CD4-positive, CD25-positive, alpha-beta regulatory T cell (primary cell): ENCODE data around the gene KCP. TPM values are rescaled to one million over a fixed set of nuclear protein-coding genes. Genes with fewer than 3 reads are reported as not detected.
A peak's percentile ranks its signal among the peaks of the same experiment; 100 is the strongest.

Source experiments
- ATAC-seq, 2 donors: fragments of 150-1000 bp; cut with Tn5 transposase; one replicate each; pipeline ENCODE4 v1.10.0; 2021; ENCODE audit warnings: low read depth in 2 of 2, moderate number of reproducible peaks in 2 of 2, moderate library complexity in 1 of 2
- DNase-seq, 3 donors: peaks; one replicate each; pipeline versions ENCODE4 v3.0.0 to v3.0.0-alpha.2; 2012 to 2022; ENCODE audit warnings: mixed read lengths in 1 of 3
- H3K27ac ChIP-seq: one replicate; pipeline ENCODE4 v1.7.0; 2013; ENCODE audit warnings: mild to moderate bottlenecking, low read length; ENCODE audit not compliant: insufficient read depth, poor library complexity, severe bottlenecking
- H3K27me3 ChIP-seq: one replicate; pipeline ENCODE4 v1.7.0; 2013; ENCODE audit warnings: low read length; ENCODE audit not compliant: control insufficient read depth, insufficient read depth
- H3K36me3 ChIP-seq: one replicate; pipeline ENCODE4 v1.7.0; 2013; ENCODE audit warnings: mild to moderate bottlenecking, low read length, moderate library complexity; ENCODE audit not compliant: control insufficient read depth, insufficient read depth
- H3K4me1 ChIP-seq: 2 replicates; pipeline ENCODE4 v1.7.0; 2013; ENCODE audit warnings: mild to moderate bottlenecking, low read length; ENCODE audit not compliant: insufficient read depth, control insufficient read depth, poor library complexity, severe bottlenecking
- H3K4me3 ChIP-seq: one replicate; pipeline ENCODE4 v1.7.0; 2013; ENCODE audit warnings: low read depth, mild to moderate bottlenecking, low read length, moderate library complexity
- H3K9me3 ChIP-seq, 2 experiments: 1 replicate in 1 of 2; 2 replicates in 1 of 2; pipeline ENCODE4 v1.7.0; 2013; ENCODE audit warnings: low read length in 2 of 2, mild to moderate bottlenecking in 1 of 2, moderate library complexity in 1 of 2; ENCODE audit not compliant: control insufficient read depth in 2 of 2
- H3K27ac Mint-ChIP-seq, 3 donors: one replicate each; pipeline ENCODE4 v1.8.0; 2020 to 2022; ENCODE audit warnings: mild to moderate bottlenecking in 3 of 3, mixed read lengths in 3 of 3, moderate library complexity in 2 of 3
- H3K27me3 Mint-ChIP-seq: one replicate; pipeline ENCODE4 v1.8.0; 2022; ENCODE audit warnings: mild to moderate bottlenecking, mixed read lengths
- H3K36me3 Mint-ChIP-seq: one replicate; pipeline ENCODE4 v1.8.0; 2020; ENCODE audit warnings: mixed read lengths
- H3K4me1 Mint-ChIP-seq, 4 donors: one replicate each; pipeline ENCODE4 v1.8.0; 2020 to 2022; ENCODE audit warnings: mixed read lengths in 4 of 4, mild to moderate bottlenecking in 1 of 4
- H3K4me3 Mint-ChIP-seq, 4 donors: one replicate each; pipeline ENCODE4 v1.8.0; 2020 to 2022; ENCODE audit warnings: mild to moderate bottlenecking in 4 of 4, mixed read lengths in 4 of 4, moderate library complexity in 3 of 4
- H3K9me3 Mint-ChIP-seq, 7 donors: one replicate each; pipeline ENCODE4 v1.8.0; 2020 to 2022; ENCODE audit warnings: mixed read lengths in 7 of 7, mild to moderate bottlenecking in 3 of 7, moderate library complexity in 2 of 7
- polyA plus RNA-seq, 4 donors: library from polyadenylated mRNA; unstranded; fragments of 300-500 nt; fragmentation: Illumina TruSeq; gene quantifications; one replicate each; pipeline ENCODE4 v1.2.3, GENCODE V29; 2021
- total RNA-seq: library from RNA; stranded (reverse); gene quantifications from one replicate; pipeline ENCODE4 v1.2.3, GENCODE V29; 2022

KCP gene
- total and polyA plus RNA-seq, 5 donors from 2014 or later = 0.08 to 0.22 (median 0.08) TPM; not detected in 2

DNA sequence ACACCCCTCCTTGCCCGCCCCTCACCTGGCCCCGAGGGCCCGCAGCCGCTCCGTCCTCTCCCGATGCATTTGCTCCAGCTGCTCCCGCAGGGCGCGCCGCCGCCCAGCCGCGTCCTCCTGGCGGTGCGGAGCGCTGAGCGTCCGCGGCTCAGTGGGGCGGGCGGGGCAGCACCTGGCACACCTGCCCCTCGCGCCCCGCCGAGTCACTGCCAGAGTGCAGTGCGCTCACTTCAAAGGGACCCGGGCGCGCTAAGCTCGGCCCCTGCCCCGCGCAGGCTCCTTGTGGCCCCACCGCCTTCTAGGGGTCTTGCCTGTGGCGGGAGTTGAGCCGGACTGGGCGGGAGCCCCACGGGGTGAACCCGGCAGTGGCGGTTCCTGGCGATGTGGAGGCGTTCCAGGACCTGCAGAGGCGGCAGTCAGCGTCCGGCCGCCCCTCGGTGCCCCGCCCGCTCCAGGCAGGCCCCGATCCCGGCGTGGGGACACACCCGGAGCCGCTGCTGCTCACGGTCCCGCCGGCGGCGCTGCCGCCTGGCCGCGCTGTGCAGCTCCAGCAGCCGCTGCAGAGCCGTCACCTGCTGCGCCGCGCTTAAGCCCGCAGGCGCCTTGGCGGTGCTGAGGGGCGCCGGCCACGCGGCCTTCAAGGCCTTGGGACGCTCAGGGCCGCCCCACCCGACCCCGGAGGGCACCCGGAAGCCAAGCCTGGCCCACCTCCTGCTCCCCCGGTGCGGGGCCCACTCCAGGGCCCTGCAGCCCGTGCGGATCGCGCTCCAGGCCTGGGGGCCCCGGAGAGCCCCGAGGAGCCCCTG, 41.2 kb downstream of the KCP start:
- H3K36me3 ChIP-seq = peaks cover 11% of the 10 kb centered on the region
- no peak overlapping the region for H3K4me3 ChIP-seq
- ATAC-seq (peak; percentile 68 to 75), DNase-seq (peak; percentile 28 to 61 (median 36))
- Mint-ChIP-seq H3K4me3 (peak overlapping the region; percentile 37 to 89 (median 77)), H3K27me3 (peaks cover 20% of the 10 kb centered on the region), H3K9me3 (no peaks in the 10 kb centered on the region), H3K36me3 (peaks cover 19% of the 10 kb centered on the region), H3K4me1 (peaks cover 4 to 33% (median 16%) of the 10 kb centered on the region in 4 donors), H3K27ac (no peak overlapping the region)
- H3K27ac ChIP-seq = no peak overlapping the region
- no peaks in the 10 kb centered on the region for H3K9me3 ChIP-seq
- peaks cover 23% of the 10 kb centered on the region for H3K4me1 ChIP-seq
- H3K27me3 ChIP-seq = no peaks in the 10 kb centered on the region

DNA sequence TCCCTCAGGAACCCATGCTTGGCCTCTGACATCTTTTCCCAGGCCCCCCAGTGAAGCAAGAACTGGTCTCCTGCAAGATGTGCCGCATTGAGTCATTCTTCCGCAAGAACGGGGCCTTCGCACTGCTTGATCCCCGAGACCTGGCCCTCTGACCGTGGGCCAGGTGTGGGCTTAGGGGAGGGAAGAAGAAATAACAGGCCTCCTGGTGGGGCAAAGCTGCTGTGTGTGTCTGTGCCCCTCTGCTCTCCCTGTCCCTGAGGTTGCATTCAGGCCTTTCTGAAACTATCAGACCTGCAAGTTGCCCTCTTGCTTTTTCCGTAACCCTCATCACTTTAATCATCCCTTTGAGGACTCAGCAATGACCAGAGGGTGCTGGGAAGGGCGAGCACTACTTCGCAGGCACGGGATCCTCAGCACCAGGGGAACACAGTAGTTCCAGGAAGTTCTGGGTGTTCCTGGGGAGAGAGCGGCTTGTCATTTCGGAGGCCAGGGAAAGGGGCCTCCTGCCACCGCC, 41.8 kb downstream of the KCP start:
- no peak for DNase-seq
- Histone ChIP-seq H3K27ac (no peak overlapping the region), H3K4me1 (peaks cover 30% of the 10 kb centered on the region), H3K9me3 (no peaks in the 10 kb centered on the region), H3K27me3 (no peaks in the 10 kb centered on the region), H3K4me3 (no peak overlapping the region), H3K36me3 (peaks cover 11% of the 10 kb centered on the region)
- H3K4me3 Mint-ChIP-seq = peak overlapping the region; percentile 37 to 89 (median 77)
- peaks cover 4 to 37% (median 18%) of the 10 kb centered on the region in 4 donors for H3K4me1 Mint-ChIP-seq
- H3K36me3 Mint-ChIP-seq = peaks cover 19% of the 10 kb centered on the region
- ATAC-seq = no peak
- H3K27ac Mint-ChIP-seq = no peak overlapping the region
- no peaks in the 10 kb centered on the region for H3K9me3 Mint-ChIP-seq
- H3K27me3 Mint-ChIP-seq = peaks cover 21% of the 10 kb centered on the region

DNA sequence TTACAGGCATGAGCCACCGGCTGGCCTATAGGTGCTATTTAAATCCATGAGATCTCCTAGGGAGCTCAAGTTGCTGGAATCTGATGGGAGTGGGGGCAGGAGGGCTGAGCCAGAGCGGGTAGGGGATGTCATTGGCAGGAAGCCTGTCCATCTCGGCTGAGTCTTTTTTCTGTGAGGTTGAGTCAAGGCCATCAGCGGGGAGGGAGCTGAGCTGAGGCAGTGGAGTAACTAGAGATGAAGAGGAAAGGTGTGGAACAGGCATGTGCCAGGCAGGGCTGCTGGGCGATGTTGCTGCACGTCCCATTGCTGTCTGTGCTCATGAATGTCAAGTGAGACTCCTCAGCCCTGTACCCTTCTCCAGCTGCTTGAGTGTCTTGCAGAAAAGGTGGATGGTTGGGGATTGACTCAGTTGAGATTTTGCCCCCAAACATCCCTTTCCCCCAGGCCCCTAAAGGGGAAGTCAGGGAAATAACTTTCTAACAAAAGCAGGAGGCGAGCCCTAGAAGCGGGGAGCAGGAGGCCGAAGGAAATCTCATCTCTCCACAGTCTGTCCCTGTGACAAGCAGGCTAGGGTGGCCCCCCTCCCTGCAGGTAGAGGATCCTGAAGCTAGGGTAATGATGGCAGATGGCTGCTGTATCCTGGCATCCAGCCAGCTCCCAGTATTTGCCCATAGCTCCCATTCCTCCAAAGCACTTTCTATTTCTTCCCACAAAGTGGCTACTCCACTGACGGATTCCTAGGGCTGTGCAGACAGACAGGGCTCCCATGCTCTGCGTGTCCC, 42.5 kb downstream of the KCP start:
- ATAC-seq (no peak), DNase-seq (no peak)
- no peaks in the 10 kb centered on the region for H3K9me3 Mint-ChIP-seq
- peaks cover 11% of the 10 kb centered on the region for H3K36me3 ChIP-seq
- H3K4me1 ChIP-seq = peaks cover 36% of the 10 kb centered on the region
- H3K36me3 Mint-ChIP-seq = peaks cover 19% of the 10 kb centered on the region
- no peak overlapping the region for H3K27ac ChIP-seq
- no peaks in the 10 kb centered on the region for H3K27me3 ChIP-seq
- H3K27ac Mint-ChIP-seq = peak overlapping the region in 1 of 3 donors; percentile 51
- peaks cover 24% of the 10 kb centered on the region for H3K27me3 Mint-ChIP-seq
- peak overlapping the region; percentile 37 to 89 (median 78) for H3K4me3 Mint-ChIP-seq
- H3K9me3 ChIP-seq = no peaks in the 10 kb centered on the region
- H3K4me3 ChIP-seq = no peak overlapping the region
- peaks cover 4 to 39% (median 20%) of the 10 kb centered on the region in 4 donors for H3K4me1 Mint-ChIP-seq

DNA sequence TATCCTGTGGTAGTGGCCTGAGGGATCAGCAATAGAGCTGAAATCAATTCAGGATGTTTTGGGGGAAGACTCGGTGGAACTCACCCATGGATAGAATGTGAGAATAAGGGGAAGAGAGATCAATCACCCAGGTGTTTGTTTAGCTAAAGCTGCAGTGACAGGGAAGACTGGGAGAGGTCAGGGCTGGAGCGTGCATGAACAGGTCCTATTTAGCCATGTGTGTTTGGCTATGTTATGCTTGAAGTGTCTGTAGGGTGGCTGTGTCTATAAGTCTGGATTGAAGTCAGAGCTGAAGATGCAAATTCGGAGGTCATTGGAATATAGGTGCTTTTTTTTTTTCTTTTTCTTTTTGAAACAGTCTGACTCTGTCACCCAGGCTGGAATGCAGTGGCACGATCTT, 43.3 kb downstream of the KCP start:
- Mint-ChIP-seq H3K27me3 (peaks cover 24% of the 10 kb centered on the region), H3K9me3 (no peaks in the 10 kb centered on the region), H3K36me3 (peaks cover 19% of the 10 kb centered on the region), H3K4me1 (peaks cover 4 to 46% (median 25%) of the 10 kb centered on the region in 4 donors), H3K4me3 (peak overlapping the region in 1 of 4 donors; percentile 37), H3K27ac (peak overlapping the region in 1 of 3 donors; percentile 5)
- no peak overlapping the region for H3K27ac ChIP-seq
- DNase-seq (no peak), ATAC-seq (no peak)
- peaks cover 11% of the 10 kb centered on the region for H3K36me3 ChIP-seq
- H3K27me3 ChIP-seq = no peaks in the 10 kb centered on the region
- H3K4me3 ChIP-seq = no peak overlapping the region
- H3K9me3 ChIP-seq = no peaks in the 10 kb centered on the region
- H3K4me1 ChIP-seq = peaks cover 38% of the 10 kb centered on the region

DNA sequence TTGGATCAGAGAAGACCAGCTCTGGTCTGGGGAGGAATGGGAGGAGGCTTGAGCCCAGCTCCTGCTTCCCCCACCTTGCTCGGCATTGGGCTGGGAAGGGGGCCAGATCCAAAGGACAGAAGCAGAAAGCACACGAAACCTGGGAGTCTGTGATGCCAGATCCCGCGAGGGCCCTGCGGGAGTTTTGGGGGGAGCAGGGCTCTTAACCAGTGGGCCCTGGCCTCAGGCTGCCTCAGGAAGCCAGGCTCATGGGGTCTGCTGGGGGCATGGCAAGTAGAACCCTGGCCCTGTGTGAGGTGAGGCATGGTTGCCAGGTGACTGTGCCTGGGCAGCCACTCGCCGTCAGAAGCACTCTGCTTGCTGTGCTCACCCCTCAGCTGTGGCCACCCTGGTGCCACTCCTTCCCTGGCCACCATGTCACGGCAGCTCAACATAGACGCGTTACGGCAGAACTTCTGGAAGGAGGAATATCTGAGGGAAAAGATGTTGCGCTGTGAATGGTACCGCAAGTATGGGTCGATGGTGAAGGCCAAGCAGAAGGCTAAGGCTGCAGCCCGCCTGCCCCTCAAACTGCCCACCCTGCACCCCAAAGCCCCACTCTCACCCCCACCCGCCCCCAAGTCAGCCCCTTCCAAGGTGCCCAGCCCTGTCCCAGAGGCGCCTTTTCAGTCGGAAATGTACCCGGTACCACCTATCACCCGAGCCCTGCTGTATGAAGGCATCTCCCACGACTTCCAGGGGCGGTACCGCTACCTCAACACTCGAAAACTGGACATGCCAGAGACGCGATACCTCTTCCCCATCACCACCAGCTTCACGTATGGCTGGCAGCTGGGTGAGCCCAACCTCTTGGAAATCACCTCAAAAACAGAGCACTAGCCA, 44.3 kb downstream of the KCP start:
- peak overlapping the region in 1 of 3 donors; percentile 5 for H3K27ac Mint-ChIP-seq
- H3K4me1 Mint-ChIP-seq = peaks cover 0 to 48% (median 27%) of the 10 kb centered on the region in 4 donors

DNA sequence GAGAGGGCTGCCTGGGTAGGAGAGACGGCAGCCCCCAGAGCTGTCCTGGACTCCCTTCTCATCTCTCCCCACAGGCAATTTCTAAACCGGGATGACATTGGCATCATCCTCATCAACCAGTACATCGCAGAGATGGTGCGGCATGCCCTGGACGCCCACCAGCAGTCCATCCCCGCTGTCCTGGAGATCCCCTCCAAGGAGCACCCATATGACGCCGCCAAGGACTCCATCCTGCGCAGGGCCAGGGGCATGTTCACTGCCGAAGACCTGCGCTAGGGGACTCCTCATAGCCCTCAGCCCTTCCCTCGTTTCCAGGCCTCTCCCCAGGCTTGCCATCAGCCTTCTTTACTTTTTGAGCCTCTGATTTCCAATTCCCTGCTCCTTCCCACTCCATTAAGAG, 45.2 kb downstream of the KCP start:
- no peaks in the 10 kb centered on the region for H3K9me3 ChIP-seq
- Mint-ChIP-seq H3K4me1 (peaks cover 0 to 45% (median 25%) of the 10 kb centered on the region in 4 donors), H3K36me3 (peaks cover 19% of the 10 kb centered on the region), H3K27me3 (peaks cover 13% of the 10 kb centered on the region), H3K9me3 (no peaks in the 10 kb centered on the region), H3K27ac (no peak overlapping the region), H3K4me3 (peak overlapping the region; percentile 13 to 95 (median 64))
- H3K27me3 ChIP-seq = no peaks in the 10 kb centered on the region
- no peak for ATAC-seq
- no peak for DNase-seq
- H3K4me1 ChIP-seq = peaks cover 37% of the 10 kb centered on the region
- no peak overlapping the region for H3K27ac ChIP-seq
- H3K4me3 ChIP-seq = no peak overlapping the region
- peaks cover 11% of the 10 kb centered on the region for H3K36me3 ChIP-seq

More for the DNA sequence above, 44.3 kb downstream of the KCP start:
- H3K27me3 ChIP-seq = no peaks in the 10 kb centered on the region
- H3K27ac ChIP-seq = no peak overlapping the region
- H3K27me3 Mint-ChIP-seq = peaks cover 14% of the 10 kb centered on the region
- H3K9me3 ChIP-seq = no peaks in the 10 kb centered on the region
- no peak overlapping the region for H3K4me3 ChIP-seq
- H3K36me3 ChIP-seq = peaks cover 11% of the 10 kb centered on the region
- no peak for ATAC-seq
- H3K4me3 Mint-ChIP-seq = peak overlapping the region in 3 of 4 donors; percentile 50 to 61 (median 55)
- H3K4me1 ChIP-seq = peaks cover 39% of the 10 kb centered on the region
- no peaks in the 10 kb centered on the region for H3K9me3 Mint-ChIP-seq
- peaks cover 19% of the 10 kb centered on the region for H3K36me3 Mint-ChIP-seq
- DNase-seq = no peak
